Stimulated activated CD4-positive, alpha-beta T cell treated with anti-CD3 and anti-CD28 coated beads, Interleukin-15, amount 100 ng/mL, for 24 hours (primary cell): ENCODE measurements around the gene DUSP11.
A peak's percentile ranks its signal among the peaks of the same experiment; 100 is the strongest.
"Not testable (repeated sequence)": the region's sequence is repeated elsewhere in the genome, so short reads cannot be mapped to it uniquely, and the experiment has no call there.

Experiments
- DNase-seq: peaks from one replicate; pipeline ENCODE4 v3.0.0-alpha.2; 2020

Gene DUSP11

GRCh38 chr2:73770725-73771124, 9.2 kb downstream of the DUSP11 start:
- no peak for DNase-seq

DNA sequence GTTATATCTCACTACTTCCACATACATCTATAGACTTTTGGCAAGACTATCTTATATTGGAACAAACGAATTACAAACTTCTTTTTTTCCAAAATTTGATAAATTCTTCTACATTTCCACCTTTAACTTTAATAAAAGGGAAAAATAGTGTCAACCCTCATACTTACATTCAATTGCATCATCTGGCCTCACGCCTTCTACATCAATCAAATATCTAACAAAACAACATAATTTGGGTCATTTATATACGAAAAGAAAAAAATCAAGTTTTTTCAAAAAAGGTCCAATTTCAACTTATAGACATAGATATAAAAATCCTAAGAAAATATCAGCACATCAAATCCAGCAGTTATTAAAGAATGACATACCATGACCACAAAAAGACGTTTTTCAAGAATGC, 12.9 kb downstream of the DUSP11 start:
- DNase-seq: no peak

GRCh38 chr2:73766349-73766748, 13.6 kb downstream of the DUSP11 start:
- DNase-seq: no peak

GRCh38 chr2:73764945-73765344, 15.0 kb downstream of the DUSP11 start:
- no peak for DNase-seq

DNA sequence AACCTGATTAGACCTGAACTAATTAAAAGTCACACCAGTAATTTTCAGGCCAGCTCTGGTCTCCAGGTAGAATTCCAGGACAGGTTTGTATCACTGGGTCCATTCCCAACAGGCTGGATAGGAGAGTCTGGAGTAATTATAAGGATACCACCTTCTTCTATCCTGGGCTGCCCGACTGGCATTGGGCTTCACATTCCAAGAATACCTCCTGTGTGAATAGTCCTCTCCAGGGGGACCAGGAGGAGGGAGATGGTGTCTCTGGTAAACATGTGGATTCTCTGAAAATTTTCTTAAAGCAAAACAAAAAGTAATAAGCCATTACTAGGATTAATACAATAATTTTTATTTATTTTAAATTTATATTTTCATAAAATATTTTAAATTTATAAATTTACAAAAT, 17.3 kb downstream of the DUSP11 start:
- no peak for DNase-seq

GRCh38 chr2:73759904-73760303, 20.0 kb downstream of the DUSP11 start:
- no peak for DNase-seq

- no peak for DNase-seq
Observed at GRCh38 chr2:73759285-73759764, 20.6 kb downstream of the DUSP11 start.

DNA sequence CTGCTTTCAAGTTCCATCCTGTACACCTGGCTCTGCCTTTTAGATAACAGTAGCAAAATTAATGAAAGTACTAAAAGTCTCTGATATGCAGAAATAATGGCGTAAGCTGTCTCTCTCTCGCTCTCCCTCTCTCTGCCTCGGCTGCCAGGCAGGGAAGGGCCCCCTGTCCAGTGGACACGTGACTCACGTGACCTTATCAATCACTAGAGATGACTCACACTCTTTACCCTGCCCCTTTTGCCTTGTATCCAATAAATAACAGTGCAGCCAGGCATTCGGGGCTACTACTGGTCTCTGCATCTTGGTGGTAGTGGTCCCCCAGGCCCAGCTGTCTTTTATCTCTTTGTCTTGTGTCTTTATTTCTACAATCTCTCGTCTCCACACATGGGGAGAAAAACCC, 25.6 kb downstream of the DUSP11 start:
- not testable (repeated sequence) for DNase-seq

- DNase-seq: no peak
Observed at GRCh38 chr2:73749314-73749713, 30.6 kb downstream of the DUSP11 start.

DNA sequence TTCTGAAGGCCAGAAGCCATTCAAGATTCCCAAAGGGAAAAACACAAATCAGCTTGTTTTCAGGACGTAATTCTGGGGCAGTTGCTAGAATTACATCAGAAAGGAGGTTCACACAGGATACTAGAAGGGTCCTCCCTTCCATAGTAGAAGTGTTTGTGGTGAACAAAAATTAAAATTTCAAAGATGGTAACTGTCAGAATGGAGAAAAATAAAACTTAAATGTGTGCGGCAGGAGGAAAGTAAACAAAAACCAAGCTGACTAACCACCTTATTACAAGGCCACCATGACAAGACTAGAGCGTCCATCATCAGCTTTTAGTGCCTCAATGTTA, 33.1 kb downstream of the DUSP11 start:
- no peak for DNase-seq

DNA sequence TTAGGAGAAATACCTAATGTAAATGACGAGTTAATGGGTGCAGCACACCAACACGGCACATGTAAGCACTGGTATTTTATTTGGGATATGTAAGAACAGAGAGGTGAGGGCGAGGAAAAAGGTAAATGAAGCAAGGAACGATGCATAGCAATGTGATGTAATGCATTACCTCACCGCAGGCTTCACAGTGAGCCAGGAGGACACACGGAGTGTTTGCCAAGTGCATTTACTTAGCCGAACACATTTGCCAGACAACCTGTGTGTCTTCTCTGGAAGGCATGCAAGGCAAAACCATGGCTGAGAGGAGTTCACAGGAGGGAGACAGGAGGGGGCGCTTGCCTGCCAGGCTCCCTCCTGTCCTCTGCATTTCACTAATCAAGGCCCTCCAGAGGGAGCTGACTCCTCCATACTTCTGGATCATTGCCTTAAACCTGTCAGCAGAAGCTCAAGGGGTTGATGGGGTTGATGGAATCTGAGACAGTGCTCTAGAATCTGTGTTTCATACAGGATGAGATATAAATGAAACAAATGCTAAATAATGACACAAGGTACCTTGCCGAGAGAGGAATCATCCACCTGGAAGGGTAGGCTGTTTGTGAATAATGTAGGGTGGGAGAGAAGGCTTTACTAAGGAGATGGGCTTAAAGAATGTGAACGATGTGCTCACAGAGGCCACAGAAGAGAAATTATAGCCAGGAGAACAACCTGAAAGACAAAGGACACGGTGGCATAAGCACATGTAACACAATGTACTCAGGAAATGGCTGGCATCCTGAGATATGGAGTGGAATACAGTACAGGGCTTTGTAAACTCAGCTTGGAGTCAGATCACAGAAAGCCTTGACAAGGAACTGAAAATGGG, 33.7 kb downstream of the DUSP11 start:
- DNase-seq: no peak

DNA sequence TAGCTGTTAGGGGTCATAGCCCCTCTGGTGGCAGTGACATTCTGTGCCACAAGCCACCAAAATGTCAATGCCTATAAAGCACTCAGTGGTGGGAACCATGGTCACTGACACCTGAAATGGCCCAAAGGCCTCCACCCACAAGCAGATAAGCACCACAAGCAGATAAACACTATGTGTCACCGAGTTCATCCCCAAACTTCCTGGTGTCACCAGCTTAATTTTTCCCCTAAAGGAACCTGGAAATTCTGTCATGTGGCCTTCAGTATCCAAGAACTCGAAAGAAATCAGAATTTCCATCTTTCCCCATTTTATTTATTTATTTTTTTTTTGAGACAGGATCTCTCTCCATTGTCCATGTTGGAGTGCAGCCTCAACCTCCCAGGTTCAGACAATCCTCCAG, 39.1 kb downstream of the DUSP11 start:
- DNase-seq: no peak

GRCh38 chr2:73739101-73739500, 40.8 kb downstream of the DUSP11 start:
- no peak for DNase-seq

DNA sequence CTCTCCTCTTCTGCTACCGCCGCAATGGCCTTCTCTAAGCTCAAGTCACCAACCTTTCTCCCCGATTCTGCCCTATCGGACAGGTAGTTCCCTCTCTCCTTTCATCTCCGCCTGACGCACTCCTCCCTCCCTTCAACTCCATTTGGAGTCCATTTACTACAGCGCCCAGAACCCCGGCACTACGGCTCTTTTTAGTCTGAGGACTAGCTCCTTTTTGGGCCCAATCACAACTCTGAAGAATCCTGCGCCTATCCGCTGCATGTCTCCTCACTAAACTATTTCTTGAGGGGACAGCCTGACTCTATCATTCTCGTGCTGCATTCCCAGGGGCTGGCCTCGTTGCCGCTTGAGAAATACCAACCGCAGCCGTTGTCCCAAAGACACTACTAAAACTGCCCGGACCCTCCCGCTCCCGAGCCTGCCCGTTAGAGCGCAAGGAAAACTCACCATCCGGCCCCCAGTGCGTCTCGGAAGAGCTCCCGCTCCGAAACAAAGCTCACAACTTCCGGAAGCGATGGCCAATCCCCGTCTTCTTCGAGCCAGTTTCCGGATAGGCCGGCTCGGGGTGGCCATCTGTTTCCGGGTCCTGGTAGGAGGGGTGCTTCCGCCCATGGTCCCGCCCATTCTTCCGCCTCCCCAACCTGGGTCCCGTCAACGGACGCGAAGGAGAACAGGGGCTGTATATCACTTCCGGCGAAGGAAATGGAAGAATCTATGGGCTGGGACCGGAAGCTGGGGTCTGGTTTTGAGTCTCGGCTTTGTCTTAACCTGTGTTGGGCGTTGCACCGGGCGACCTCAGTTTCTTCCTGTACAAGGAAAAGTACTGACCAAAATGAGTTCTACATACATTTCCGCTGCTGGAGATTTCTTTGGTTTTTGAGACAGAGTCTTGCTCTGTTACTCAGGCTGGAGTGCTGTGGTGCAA, 42.8 kb downstream of the DUSP11 start, which contains the start of gene TPRKB:
Gene TPRKB (minus strand): TSS at position 491 of the 925 bp plus-strand sequence. CDS start 2,776 bp downstream, outside the sequence.
- peak; percentile 98 for DNase-seq

- no peak for DNase-seq
Observed at GRCh38 chr2:73736378-73736777, 43.5 kb downstream of the DUSP11 start.

DNA sequence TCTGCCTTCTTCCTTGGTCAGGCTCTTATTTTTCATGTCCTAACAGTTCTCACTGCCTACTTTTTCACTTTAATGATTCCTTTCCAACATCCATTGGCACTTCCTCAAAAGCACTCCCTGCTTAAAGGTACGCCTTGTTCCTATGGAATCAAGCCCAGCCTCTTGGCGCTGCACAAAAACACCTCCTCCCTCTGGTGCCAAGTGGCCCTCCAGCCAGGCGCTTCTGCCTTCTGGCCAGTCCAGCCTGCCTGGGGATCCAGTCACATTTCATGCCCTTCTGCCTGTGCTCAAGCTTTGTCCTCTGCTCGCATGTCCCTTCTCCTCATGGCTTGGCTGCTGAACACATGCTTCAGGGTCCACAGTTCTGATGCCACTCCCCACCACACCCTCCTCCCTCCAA, 49.1 kb downstream of the DUSP11 start:
- DNase-seq: no peak

GRCh38 chr2:73728711-73729110, 51.2 kb downstream of the DUSP11 start:
- no peak for DNase-seq

- DNase-seq: no peak
Observed at GRCh38 chr2:73728043-73728442, 51.9 kb downstream of the DUSP11 start.

DNA sequence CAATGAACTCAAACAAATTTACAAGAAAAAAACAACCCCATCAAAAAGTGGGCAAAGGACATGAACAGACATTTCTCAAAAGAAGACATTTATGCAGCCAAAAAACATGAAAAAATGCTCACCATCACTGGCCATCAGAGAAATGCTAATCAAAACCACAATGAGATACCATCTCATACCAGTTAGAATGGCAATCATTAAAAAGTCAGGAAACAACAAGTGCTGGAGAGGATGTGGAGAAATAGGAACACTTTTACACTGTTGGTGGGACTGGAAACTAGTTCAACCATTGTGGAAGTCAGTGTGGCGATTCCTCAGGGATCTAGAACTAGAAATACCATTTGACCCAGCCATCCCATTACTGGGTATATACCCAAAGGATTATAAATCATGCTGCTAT, 53.2 kb downstream of the DUSP11 start:
- DNase-seq: not testable (repeated sequence)

GRCh38 chr2:73718851-73719621, 60.9 kb downstream of the DUSP11 start:
- no peak for DNase-seq

GRCh38 chr2:73718421-73718820, 61.5 kb downstream of the DUSP11 start:
- no peak for DNase-seq

GRCh38 chr2:73717695-73718094, 62.2 kb downstream of the DUSP11 start:
- DNase-seq: not testable (repeated sequence)

DNA sequence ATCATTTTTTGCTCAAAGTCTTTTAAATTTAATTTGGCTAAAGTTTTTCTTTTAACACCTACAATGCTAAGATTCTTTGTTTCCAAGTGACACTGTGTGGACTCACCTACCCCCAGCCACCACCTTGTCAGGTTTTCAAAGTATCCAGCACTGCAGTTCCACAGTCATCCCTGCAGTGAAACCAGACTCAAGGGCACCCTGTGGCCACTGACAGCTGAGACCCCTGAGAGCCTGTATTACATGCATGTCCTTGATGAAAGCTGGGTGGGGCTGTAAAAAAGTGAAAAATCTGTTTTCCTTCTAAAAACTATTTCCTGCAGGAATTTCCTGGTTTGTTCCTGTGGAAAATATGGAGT, 62.7 kb downstream of the DUSP11 start:
- no peak for DNase-seq
